Urothelium cell line (cell line): ENCODE measurements around the gene ALG12.

Source experiments
- DNase-seq: peaks from one replicate; pipeline ENCODE4 v3.0.0; 2011; ENCODE audit warnings: low spot score, mixed read lengths
- FAIRE-seq: peaks from 2 replicates; lab custom pipeline; 2011; peaks lifted over from hg19 to GRCh38; lab: Jason Lieb, UNC

ALG12 gene

DNA sequence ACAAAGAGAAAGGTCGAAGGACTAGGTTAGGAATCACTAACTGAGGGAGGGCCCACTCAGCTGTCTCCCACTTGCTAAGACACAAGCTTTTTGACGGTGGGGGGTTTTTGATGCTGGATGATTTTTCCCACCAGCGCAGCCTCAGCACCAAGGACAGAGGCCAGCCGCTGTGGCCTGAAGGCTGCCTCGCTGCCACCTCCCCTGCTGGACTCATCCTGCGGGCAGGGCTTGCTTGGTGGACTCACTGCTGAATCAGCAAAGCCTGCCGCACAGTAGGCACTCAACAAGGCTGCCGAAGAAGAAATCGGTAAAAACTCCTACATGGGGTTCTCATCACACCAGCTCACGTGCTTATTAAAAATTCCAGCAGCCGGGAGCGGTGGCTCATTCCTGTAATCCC, 2.6 kb downstream of the ALG12 start:
- DNase-seq (no peak), FAIRE-seq (no peak)

GRCh38 chr22:49914256-49914655, 4.0 kb downstream of the ALG12 start:
- DNase-seq (no peak), FAIRE-seq (no peak)

- FAIRE-seq (no peak), DNase-seq (no peak)
Measured at GRCh38 chr22:49913446-49913845, 4.8 kb downstream of the ALG12 start.

DNA sequence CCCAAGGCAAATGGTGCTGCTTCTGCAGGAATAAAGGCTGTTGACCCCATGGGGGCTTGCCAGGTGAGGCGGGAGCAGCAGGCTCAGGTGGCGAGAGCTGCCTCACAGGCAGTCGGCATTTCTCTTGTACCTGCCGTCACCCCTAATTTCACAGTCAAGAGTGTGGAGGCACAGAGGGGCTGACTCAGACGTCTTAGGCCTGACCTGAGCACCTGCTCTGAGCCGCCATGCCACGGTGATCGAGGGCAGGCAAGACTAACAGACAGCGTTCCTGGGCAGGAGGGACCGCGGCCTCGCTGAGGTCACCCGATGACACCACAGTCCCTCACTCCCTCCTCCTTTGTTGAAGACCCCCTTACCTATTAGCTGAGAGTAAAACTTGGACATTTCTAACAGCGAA, 5.2 kb downstream of the ALG12 start:
- DNase-seq (no peak), FAIRE-seq (no peak)

GRCh38 chr22:49911881-49912625, 6.2 kb downstream of the ALG12 start:
- DNase-seq (no peak), FAIRE-seq (no peak)

DNA sequence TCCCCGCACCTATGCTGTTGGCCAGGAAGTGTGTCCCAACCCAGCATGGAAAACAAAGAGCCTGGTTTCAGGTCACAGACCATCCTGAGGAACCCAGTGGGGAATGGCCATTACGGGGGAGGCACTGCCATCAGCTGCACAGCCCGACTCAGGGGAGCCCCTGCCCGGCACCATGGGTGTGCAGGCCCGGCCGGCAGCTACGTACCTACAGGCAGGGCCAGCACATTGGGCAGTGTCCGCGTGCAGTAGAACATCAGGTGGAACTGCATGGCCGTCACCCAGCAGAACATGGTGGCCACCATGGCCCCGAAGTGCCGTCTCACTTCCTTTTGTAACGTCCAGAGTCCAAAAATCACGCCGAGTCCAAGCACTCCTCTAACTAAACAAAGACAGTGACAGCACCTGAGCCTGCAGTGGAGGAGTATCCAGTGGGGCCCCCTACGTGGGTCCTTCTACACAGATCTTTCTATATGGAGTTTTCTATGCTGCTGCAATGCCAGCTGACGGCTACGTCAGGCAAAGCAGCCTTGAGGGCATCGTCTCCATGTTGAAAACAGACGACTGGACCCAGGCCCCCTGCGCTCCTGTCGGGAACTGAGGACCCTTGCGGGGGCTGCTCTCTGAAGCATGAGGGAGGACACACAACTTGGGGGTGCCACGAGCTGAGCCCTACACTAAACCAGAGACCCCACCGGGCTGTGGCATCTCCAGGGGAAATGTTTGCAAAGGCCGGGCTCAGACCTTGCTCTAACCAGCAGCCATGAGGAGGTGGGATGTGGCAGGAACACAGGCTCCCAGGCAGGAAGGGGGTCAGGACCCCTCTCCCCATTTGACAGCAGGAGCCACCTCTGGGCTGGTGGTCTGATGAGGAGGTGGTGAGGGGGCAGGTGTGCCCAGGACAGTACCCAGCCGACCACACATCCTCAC, 7.7 kb downstream of the ALG12 start:
- DNase-seq (no peak), FAIRE-seq (no peak)

DNA sequence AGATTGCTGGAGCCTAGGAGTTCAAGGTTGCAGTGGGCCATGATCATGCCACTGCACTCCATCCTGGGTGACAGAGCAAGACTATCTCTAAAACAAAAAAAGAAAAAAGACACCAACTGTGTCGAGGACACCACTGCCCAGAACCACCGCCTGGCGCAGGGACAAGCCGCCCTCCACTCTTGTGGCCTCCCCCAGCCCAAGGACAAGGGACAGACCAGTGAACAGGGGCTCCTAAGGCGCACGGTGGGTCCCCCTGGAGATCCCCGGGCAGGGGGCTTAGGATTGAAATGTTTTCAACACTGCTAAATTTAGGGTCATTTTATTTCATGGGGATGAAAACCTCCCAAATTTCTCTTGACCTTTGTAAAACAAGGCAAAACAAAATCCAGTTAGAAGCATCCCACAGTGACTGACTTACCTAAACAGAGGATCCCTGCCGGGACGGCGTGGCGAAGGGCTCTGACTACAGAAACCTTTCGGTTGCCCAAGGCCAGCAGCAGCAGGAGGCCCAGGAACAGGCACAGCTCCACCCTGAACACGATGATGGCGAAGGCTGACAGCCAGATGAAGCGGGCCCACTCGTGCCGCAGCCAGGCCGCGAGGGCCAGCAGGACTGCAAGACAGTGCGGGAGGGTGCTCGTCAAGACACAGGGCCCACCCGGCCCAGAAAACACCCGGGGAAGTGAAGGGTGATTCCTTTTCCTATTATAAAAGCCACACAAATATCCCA, 8.6 kb downstream of the ALG12 start:
- FAIRE-seq (no peak), DNase-seq (no peak)

DNA sequence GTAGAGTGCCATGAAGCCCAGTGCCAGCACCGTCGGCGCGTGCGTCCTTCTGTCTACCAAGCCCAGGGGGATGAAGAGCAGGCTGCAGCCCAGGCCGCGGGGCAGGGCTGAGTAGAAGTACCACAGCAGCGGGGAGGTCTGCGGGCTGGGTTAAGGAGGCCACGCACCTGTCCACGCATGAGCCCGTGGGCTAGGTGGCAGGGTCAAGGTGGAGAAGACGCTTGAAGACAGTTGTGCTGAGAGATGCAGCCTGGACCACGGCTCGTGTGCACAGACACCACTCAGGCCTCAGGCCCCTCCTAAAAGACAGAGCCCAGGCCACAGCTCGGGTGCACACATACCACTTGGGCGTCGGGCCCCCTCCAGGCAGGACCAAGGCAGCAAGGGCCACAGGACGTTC, 10.4 kb downstream of the ALG12 start:
- FAIRE-seq: no peak
- no peak for DNase-seq

GRCh38 chr22:49906799-49907290, 11.4 kb downstream of the ALG12 start:
- DNase-seq (no peak), FAIRE-seq (no peak)

- FAIRE-seq: no peak
- DNase-seq: no peak
Measured at GRCh38 chr22:49906071-49906798, 12.0 kb downstream of the ALG12 start.

GRCh38 chr22:49905465-49905864, 12.8 kb downstream of the ALG12 start:
- FAIRE-seq (no peak), DNase-seq (no peak)

GRCh38 chr22:49904040-49904369, 14.2 kb downstream of the ALG12 start:
- FAIRE-seq: no peak

GRCh38 chr22:49903322-49904039, 14.8 kb downstream of the ALG12 start:
- FAIRE-seq: no peak
- DNase-seq: no peak

More at GRCh38 chr22:49904040-49904369, 14.2 kb downstream of the ALG12 start:
- no peak for DNase-seq

- no peak for FAIRE-seq
- DNase-seq: no peak
Measured at GRCh38 chr22:49901457-49901856, 16.8 kb downstream of the ALG12 start.

GRCh38 chr22:49900441-49901230, 17.6 kb downstream of the ALG12 start:
- DNase-seq (no peak), FAIRE-seq (peak; percentile 73)

GRCh38 chr22:49899530-49899929, 18.7 kb downstream of the ALG12 start:
- DNase-seq (no peak), FAIRE-seq (no peak)

DNA sequence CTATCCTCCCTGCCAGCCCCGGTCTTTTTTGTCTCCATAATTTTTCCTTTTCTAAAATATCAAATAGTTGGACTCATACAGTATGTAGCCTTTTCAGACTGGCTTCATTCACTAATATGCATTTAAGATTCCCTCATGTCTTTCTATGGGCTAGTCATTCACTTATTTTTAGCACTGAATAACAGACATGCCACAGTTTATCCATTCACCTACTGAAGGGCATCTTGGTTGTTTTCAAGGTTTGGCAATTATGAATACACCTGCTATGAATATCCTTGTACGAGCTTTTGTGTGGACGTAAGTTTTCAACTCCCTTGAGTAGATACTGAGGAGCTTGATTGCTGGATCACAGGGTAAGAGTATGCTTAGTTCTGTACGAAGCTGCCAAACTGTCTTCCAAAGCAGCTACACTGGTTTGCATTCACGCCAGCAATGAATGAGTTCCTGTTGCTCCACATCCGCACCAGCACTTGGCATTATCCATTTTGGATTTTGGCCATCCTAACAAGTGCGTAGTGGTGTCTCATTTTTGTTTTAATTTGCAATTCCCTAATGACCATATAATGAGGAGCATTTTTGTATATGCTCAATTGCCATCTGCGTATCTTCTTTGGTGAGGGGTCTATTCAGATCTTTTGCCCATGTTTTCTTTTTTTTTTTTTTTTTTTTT, 21.1 kb downstream of the ALG12 start:
- FAIRE-seq (no peak), DNase-seq (no peak)

DNA sequence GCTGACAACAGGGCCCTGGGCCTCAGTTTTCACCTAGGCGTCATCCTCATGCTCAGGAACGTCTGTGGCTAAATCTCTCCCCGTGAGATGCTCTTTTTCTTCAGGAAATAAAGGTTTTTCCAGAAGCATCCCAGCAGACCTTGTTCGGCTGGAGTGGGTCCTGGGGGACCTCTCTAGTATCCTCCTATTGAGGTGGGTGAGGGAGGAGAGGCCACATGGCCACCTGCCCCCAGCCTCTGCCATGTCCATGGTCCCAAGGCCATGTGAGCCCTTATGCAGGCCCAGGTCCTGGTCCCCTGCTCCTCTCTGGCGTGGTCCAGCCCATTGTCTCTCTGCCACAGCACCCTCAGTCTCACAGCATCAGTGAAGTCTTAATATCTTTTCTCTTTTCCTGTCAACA, 22.0 kb downstream of the ALG12 start:
- FAIRE-seq: no peak

More for the DNA sequence above, 22.0 kb downstream of the ALG12 start:
- DNase-seq: no peak
